Measurements from ENCODE around the gene PCDHGA12. TPM values are rescaled to one million over a fixed set of nuclear protein-coding genes. Genes with fewer than 3 reads are reported as not detected.

The PCDHGA12 gene
- total and polyA plus RNA-seq, 9 donors = 2.0 to 10.4 (median 7.5) TPM

- 82 to 93% (median 88%) methylated on average over 2 of the region's 2 CpGs for WGBS, 3 donors
- Histone ChIP-seq H3K27ac (no peak overlapping the region), H3K27me3 (no peaks in the 10 kb centered on the region), H3K4me1 (ENCODE audit: insufficient read depth) (no peaks in the 10 kb centered on the region), H3K4me3 (no peak overlapping the region), H3K36me3 (no peaks in the 10 kb centered on the region), H3K9me3 (peaks cover 0 to 34% of the 10 kb centered on the region in 2 donors)
- intact Hi-C loops (cut with DNase I) = no loop called here
- DNase-seq = no peak
- no peak for TF ChIP-seq POLR2A (IDR thresholded peaks at IDR 0.05)
Observed at GRCh38 chr5:141434006-141434405, 3.7 kb downstream of the PCDHGA12 start.

- intact Hi-C loops (cut with DNase I) = no loop called here
- Histone ChIP-seq H3K27ac (no peak overlapping the region), H3K9me3 (peaks cover 0 to 31% of the 10 kb centered on the region in 2 donors), H3K36me3 (no peaks in the 10 kb centered on the region), H3K4me3 (no peak overlapping the region), H3K27me3 (no peaks in the 10 kb centered on the region), H3K4me1 (ENCODE audit: insufficient read depth) (no peaks in the 10 kb centered on the region)
- DNase-seq = no peak
- 89 to 97% (median 93%) methylated on average over 2 of the region's 2 CpGs for WGBS, 3 donors
- TF ChIP-seq EP300 (IDR thresholded peaks at IDR 0.05) = no peak
- no peak for TF ChIP-seq POLR2A (IDR thresholded peaks at IDR 0.05)
- no peak for TF ChIP-seq CTCF (IDR thresholded peaks at IDR 0.05)
Observed at GRCh38 chr5:141437221-141437620, 6.9 kb downstream of the PCDHGA12 start.

- no peaks in the 10 kb centered on the region for H3K36me3 ChIP-seq
- no peak for DNase-seq
- no peaks in the 10 kb centered on the region for H3K4me1 ChIP-seq (ENCODE audit: insufficient read depth)
- no peaks in the 10 kb centered on the region for H3K27me3 ChIP-seq
- no peak overlapping the region for H3K27ac ChIP-seq
- intact Hi-C loops (cut with DNase I) = no loop called here
- H3K9me3 ChIP-seq = peaks cover 0 to 19% of the 10 kb centered on the region in 2 donors
- TF ChIP-seq CTCF (IDR thresholded peaks at IDR 0.05) = no peak
- TF ChIP-seq EP300 (IDR thresholded peaks at IDR 0.05) = no peak
- no peak for TF ChIP-seq POLR2A (IDR thresholded peaks at IDR 0.05)
- H3K4me3 ChIP-seq = no peak overlapping the region
- WGBS, 3 donors = 64 to 71% (median 69%) methylated on average over 10 of the region's 10 CpGs
Observed at GRCh38 chr5:141439411-141440141, 9.3 kb downstream of the PCDHGA12 start.

- Histone ChIP-seq H3K27ac (no peak overlapping the region), H3K4me1 (ENCODE audit: insufficient read depth) (no peaks in the 10 kb centered on the region), H3K36me3 (no peaks in the 10 kb centered on the region), H3K9me3 (peaks cover 0 to 19% of the 10 kb centered on the region in 2 donors), H3K4me3 (no peak overlapping the region), H3K27me3 (no peaks in the 10 kb centered on the region)
- no peak for TF ChIP-seq EP300 (IDR thresholded peaks at IDR 0.05)
- TF ChIP-seq CTCF (IDR thresholded peaks at IDR 0.05) = no peak
- TF ChIP-seq POLR2A (IDR thresholded peaks at IDR 0.05) = no peak
- 95 to 96% (median 95%) methylated on average over 9 of the region's 9 CpGs for WGBS, 3 donors
- DNase-seq = no peak
- intact Hi-C loops (cut with DNase I) = no loop called here
Observed at GRCh38 chr5:141440341-141440740, 10.0 kb downstream of the PCDHGA12 start.

GRCh38 chr5:141441571-141442170 lies 11.4 kb downstream of the PCDHGA12 start:
- Histone ChIP-seq H3K9me3 (peaks cover 0 to 19% of the 10 kb centered on the region in 2 donors), H3K4me3 (no peak overlapping the region)
- TF ChIP-seq EP300 (IDR thresholded peaks at IDR 0.05) (no peak), CTCF (IDR thresholded peaks at IDR 0.05) (no peak), POLR2A (IDR thresholded peaks at IDR 0.05) (no peak)

More at GRCh38 chr5:141441571-141442170, 11.4 kb downstream of the PCDHGA12 start:
- 45 to 58% (median 46%) methylated on average over 41 to 50 of the region's 50 CpGs for WGBS, 3 donors
- intact Hi-C loops (cut with DNase I) = no loop called here
- DNase-seq = no peak
- Histone ChIP-seq H3K27ac (no peak overlapping the region), H3K4me1 (ENCODE audit: insufficient read depth) (no peaks in the 10 kb centered on the region), H3K27me3 (no peaks in the 10 kb centered on the region), H3K36me3 (no peaks in the 10 kb centered on the region)
